PC-3 (cell line): ENCODE measurements around the gene SEPTIN5. TPM values are rescaled to one million over a fixed set of nuclear protein-coding genes. Genes with fewer than 3 reads are reported as not detected.

ENCODE experiments used
- ATAC-seq: fragments of 200-7000 bp; cut with Tn5 transposase; 2 replicates; pipeline ENCODE4 v1.9.1; 2020; ENCODE audit warnings: mild to moderate bottlenecking, moderate library complexity
- BruUV-seq: library from RNA; stranded (reverse); fragments of 400-500 nt; replicated peaks from 2 replicates; lab custom pipeline; 2021; lab: Mats Ljungman, UMichigan
- CTCF ChIA-PET: fragments of 300-600 bp; sonication (Branson Sonifier 250); formaldehyde crosslinking; loops from one replicate; lab custom pipeline; 2022; ENCODE audit warnings: antibody characterized with exemption; lab: Charles Lee
- POLR2A ChIA-PET: fragments of 300-600 bp; sonication (Branson Sonifier 250); formaldehyde crosslinking; loops from one replicate; lab custom pipeline; 2022; ENCODE audit warnings: antibody characterized with exemption; ENCODE audit not compliant: unreplicated experiment; lab: Charles Lee
- DNase-seq: peaks from one replicate; pipeline ENCODE4 v3.0.0-alpha.2; 2015
- H2AFZ ChIP-seq: fragments of 300-600 bp; sonication (generic); 2 replicates; pipeline ENCODE4 v1.6.0; 2016; ENCODE audit warnings: antibody characterized with exemption, low read length
- H3F3A ChIP-seq: fragments of 300-600 bp; sonication (generic); one replicate; pipeline ENCODE4 v1.6.0; 2017; ENCODE audit warnings: antibody characterized with exemption, low read length, control low read depth, mild to moderate bottlenecking; ENCODE audit not compliant: unreplicated experiment
- H3K27ac ChIP-seq: fragments of 300-600 bp; sonication (generic); 2 replicates; pipeline ENCODE4 v1.5.1; 2016; ENCODE audit warnings: mild to moderate bottlenecking, low read length
- H3K27me3 ChIP-seq: fragments of 300-600 bp; sonication (generic); 2 replicates; pipeline ENCODE4 v1.6.1; 2016; ENCODE audit warnings: low read length, mixed read lengths
- H3K36me3 ChIP-seq: fragments of 300-600 bp; sonication (generic); 2 replicates; pipeline ENCODE4 v1.6.1; 2016; ENCODE audit warnings: low read depth, mixed run types, low read length, mixed read lengths
- H3K4me1 ChIP-seq: fragments of 300-600 bp; sonication (generic); 2 replicates; pipeline ENCODE4 v1.5.1; 2016; ENCODE audit warnings: low read length; ENCODE audit not compliant: insufficient read depth
- H3K4me2 ChIP-seq: fragments of 300-600 bp; sonication (generic); 2 replicates; pipeline ENCODE4 v1.6.0; 2016; ENCODE audit warnings: low read length
- H3K4me3 ChIP-seq: fragments of 300-600 bp; sonication (generic); 2 replicates; pipeline ENCODE4 v1.5.1; 2016; ENCODE audit warnings: mild to moderate bottlenecking, low read length, mixed read lengths
- H3K79me2 ChIP-seq: fragments of 300-600 bp; sonication (generic); 2 replicates; pipeline ENCODE4 v1.6.1; 2017; ENCODE audit warnings: low read length, mixed read lengths
- H3K9ac ChIP-seq: fragments of 300-600 bp; sonication (generic); 2 replicates; pipeline ENCODE4 v1.6.0; 2016; ENCODE audit warnings: mild to moderate bottlenecking, low read length
- H3K9me2 ChIP-seq: fragments of 300-600 bp; sonication (generic); replicated peaks from 2 replicates; pipeline ENCODE4 v1.6.1; 2016; ENCODE audit warnings: mixed run types, low read length, mixed read lengths
- H3K9me3 ChIP-seq: fragments of 300-600 bp; sonication (generic); 2 replicates; pipeline ENCODE4 v1.6.1; 2016; ENCODE audit warnings: low read length, mixed read lengths
- H4K20me1 ChIP-seq: fragments of 300-600 bp; sonication (generic); 2 replicates; pipeline ENCODE4 v1.6.1; 2016; ENCODE audit warnings: low read length, mixed read lengths
- CTCF ChIP-seq: fragments of 300-600 bp; sonication (generic); conservative IDR thresholded peaks from 2 replicates; pipeline ENCODE4 v1.5.1; 2017; ENCODE audit warnings: antibody characterized with exemption, low read depth, mild to moderate bottlenecking, low read length
- EZH2 ChIP-seq: fragments of 300-600 bp; sonication (generic); IDR thresholded peaks from one replicate; pipeline ENCODE4 v1.6.1; 2017; ENCODE audit warnings: antibody characterized with exemption, mild to moderate bottlenecking, low read length; ENCODE audit not compliant: unreplicated experiment
- EZH2phosphoT487 ChIP-seq: fragments of 300-600 bp; sonication (generic); IDR thresholded peaks from 2 replicates; pipeline ENCODE4 v1.6.1; 2018; ENCODE audit warnings: mild to moderate bottlenecking, antibody characterized with exemption, low read length, borderline replicate concordance
- intact Hi-C: fragments of 100-400 bp; cut with micrococcal nuclease; formaldehyde crosslinking; loops from 2 replicates; pipeline ENCODE4 v1.9.0; 2023
- total RNA-seq: library from RNA; depleted of rRNA; stranded (reverse); fragments of >200 nt; gene quantifications from 2 replicates; pipeline ENCODE4 v1.2.3, GENCODE V29; 2014

SEPTIN5 gene
- total RNA-seq, 1 experiment from 2014 or later = 27.5 TPM

DNA sequence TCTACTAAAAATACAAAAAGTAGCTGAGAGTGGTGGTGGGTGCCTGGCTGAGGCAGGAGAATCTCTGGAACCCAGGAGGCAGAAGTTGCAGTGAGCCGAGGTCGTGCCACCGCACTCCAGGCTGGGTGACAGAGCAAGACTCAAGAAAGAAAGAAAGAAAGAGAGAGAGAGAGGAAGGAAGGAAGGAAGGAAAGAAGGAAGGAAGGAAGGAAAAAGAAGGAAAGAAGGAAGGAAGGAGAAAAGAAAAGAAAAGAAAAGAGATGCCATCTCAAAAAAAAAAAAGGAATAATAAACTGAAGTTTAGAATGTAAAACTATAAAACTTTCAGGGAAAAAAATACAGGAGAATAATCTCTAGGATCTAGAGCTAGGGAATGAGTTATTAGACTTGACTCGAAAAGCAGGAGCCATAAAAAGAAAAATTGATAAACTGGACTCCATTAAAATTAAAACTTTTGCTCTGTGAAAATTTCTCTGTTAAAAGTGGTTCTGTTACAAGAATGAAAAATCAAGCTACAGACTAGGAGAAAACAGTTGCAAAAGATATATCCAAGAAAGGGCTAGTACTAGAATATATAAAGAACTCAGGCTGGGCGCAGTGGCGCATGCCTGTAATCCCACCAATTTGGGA, 13.4 kb upstream of the SEPTIN5 start:
- Histone ChIP-seq H3K27ac (no peak overlapping the region), H3K79me2 (no peaks in the 10 kb centered on the region), H3K4me2 (no peak overlapping the region), H3K9me2 (no peaks in the 10 kb centered on the region), H3K4me1 (no peaks in the 10 kb centered on the region), H3F3A (no peaks in the 10 kb centered on the region), H4K20me1 (no peaks in the 10 kb centered on the region), H3K9me3 (no peaks in the 10 kb centered on the region), H3K27me3 (no peaks in the 10 kb centered on the region), H3K4me3 (no peak overlapping the region), H3K36me3 (no peaks in the 10 kb centered on the region), H3K9ac (no peak overlapping the region), H2AFZ (no peak overlapping the region)
- intact Hi-C loops = no loop called here
- ChIA-PET CTCF (no interaction called here), POLR2A (no interaction called here)
- TF ChIP-seq CTCF = no peak
- TF ChIP-seq EZH2phosphoT487 = no peak
- no peak for TF ChIP-seq EZH2
- ATAC-seq = no peak
- DNase-seq = no peak
- BruUV-seq = no TSS peak

GRCh38 chr22:19701420-19702145, 12.7 kb upstream of the SEPTIN5 start:
- CTCF ChIA-PET = no interaction called here
- no peaks in the 10 kb centered on the region for H3K27me3 ChIP-seq
- no peaks in the 10 kb centered on the region for H3K4me1 ChIP-seq
- H3K9ac ChIP-seq = no peak overlapping the region
- no peaks in the 10 kb centered on the region for H3K9me2 ChIP-seq
- H3K36me3 ChIP-seq = no peaks in the 10 kb centered on the region
- no TSS peak for BruUV-seq
- no peaks in the 10 kb centered on the region for H3F3A ChIP-seq
- no peak overlapping the region for H3K27ac ChIP-seq
- no peaks in the 10 kb centered on the region for H3K79me2 ChIP-seq
- POLR2A ChIA-PET = no interaction called here
- TF ChIP-seq EZH2 (no peak), EZH2phosphoT487 (no peak), CTCF (no peak)
- H3K4me2 ChIP-seq = no peak overlapping the region
- no peak overlapping the region for H3K4me3 ChIP-seq
- H2AFZ ChIP-seq = no peak overlapping the region
- ATAC-seq = no peak
- no peak for DNase-seq
- no peaks in the 10 kb centered on the region for H4K20me1 ChIP-seq
- H3K9me3 ChIP-seq = no peaks in the 10 kb centered on the region
- intact Hi-C loops = no loop called here

DNA sequence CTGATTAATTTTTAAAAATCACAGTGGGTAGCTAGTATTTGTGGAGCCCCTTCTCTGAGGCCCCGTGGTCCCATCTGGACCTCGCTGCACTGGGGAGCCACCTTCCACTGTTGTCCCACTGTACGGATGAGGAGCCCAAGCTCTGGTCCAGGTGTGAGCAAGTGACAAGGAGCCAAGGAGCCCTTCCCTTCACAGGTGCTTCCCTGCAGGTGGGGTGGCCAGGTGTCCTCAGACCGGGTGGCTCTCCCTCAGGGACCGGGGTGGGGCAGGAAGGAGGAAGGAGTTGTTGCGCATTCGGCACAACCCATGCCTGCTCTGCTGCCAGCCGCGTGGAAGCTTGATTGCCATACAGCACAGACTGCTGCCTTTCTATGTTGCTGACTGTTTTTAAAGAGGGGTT, 10.4 kb upstream of the SEPTIN5 start:
- no TSS peak for BruUV-seq
- ChIA-PET POLR2A (no interaction called here), CTCF (no interaction called here)
- no peaks in the 10 kb centered on the region for H3K9me3 ChIP-seq
- TF ChIP-seq EZH2phosphoT487 (no peak), CTCF (no peak), EZH2 (no peak)
- no peaks in the 10 kb centered on the region for H3K36me3 ChIP-seq
- DNase-seq (no peak), ATAC-seq (no peak)
- H3K27ac ChIP-seq = no peak overlapping the region
- intact Hi-C loops = no loop called here
- no peaks in the 10 kb centered on the region for H3K79me2 ChIP-seq
- H2AFZ ChIP-seq = no peak overlapping the region
- no peaks in the 10 kb centered on the region for H3K4me1 ChIP-seq
- H3F3A ChIP-seq = no peaks in the 10 kb centered on the region
- no peak overlapping the region for H3K4me3 ChIP-seq
- no peak overlapping the region for H3K4me2 ChIP-seq
- H3K9ac ChIP-seq = no peak overlapping the region
- H3K9me2 ChIP-seq = no peaks in the 10 kb centered on the region
- no peaks in the 10 kb centered on the region for H3K27me3 ChIP-seq
- H4K20me1 ChIP-seq = no peaks in the 10 kb centered on the region
